ENCODE data around the gene ITGA1.

Gene ITGA1

DNA sequence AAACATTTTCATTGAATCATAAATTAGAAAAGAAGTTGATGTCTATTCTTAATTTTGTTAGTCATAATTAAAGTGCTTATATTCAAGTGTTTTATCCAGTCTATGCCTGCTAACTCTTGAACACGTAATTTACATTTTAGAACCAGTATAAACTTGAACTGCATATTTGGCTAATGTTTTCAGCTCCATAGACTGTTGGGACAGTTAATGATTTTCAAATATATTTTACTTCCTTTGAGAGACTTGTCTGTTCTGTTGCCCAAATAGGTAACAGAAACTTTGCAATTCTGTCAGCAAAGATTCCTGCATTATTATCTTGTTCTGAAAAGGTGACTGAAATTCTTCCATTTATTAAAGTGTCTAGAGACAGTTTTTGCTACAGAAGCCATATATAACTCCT lies 209.3 kb downstream of the ITGA1 start:
- no peak overlapping the region for H3K27ac Mint-ChIP-seq (ENCODE audit: low read depth)
- ATAC-seq (replicated peaks; ENCODE audit: extremely low read depth, poor library complexity, severe bottlenecking), result no peak
- H3K9me3 Mint-ChIP-seq, result no peaks in the 10 kb centered on the region
- no peaks in the 10 kb centered on the region for H3K4me1 Mint-ChIP-seq
- no peak for DNase-seq (ENCODE audit: low spot score in 2 of 2)
- peaks cover 11% of the 10 kb centered on the region for H3K27me3 Mint-ChIP-seq
- no peaks in the 10 kb centered on the region for H3K36me3 Mint-ChIP-seq (ENCODE audit: insufficient read depth)
- H3K4me3 Mint-ChIP-seq, result no peak overlapping the region

DNA sequence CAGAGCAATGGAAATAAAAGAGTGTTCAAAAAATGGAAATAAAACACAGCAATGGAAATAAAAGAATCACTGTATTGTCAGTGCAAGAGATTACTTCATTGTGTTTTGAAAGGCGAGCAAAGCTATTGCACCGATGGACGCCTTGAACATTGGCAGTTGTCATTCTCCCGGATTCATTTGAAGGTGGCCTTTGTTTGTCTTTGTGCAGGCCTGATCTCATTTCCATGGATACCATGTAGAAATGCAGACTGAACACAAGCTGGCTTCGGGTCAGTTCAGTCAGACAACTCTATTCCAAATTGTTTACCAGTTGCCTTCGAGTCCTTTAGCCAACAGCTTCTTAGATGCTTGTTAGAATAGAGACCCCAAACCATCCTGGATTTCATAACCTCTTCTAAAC lies 209.7 kb downstream of the ITGA1 start:
- Mint-ChIP-seq H3K4me1 (no peaks in the 10 kb centered on the region), H3K27ac (ENCODE audit: low read depth) (no peak overlapping the region), H3K36me3 (ENCODE audit: insufficient read depth) (no peaks in the 10 kb centered on the region), H3K9me3 (no peaks in the 10 kb centered on the region), H3K27me3 (peaks cover 6% of the 10 kb centered on the region), H3K4me3 (no peak overlapping the region)
- ATAC-seq (replicated peaks; ENCODE audit: extremely low read depth, poor library complexity, severe bottlenecking) (no peak), DNase-seq (ENCODE audit: low spot score in 2 of 2) (no peak)

DNA sequence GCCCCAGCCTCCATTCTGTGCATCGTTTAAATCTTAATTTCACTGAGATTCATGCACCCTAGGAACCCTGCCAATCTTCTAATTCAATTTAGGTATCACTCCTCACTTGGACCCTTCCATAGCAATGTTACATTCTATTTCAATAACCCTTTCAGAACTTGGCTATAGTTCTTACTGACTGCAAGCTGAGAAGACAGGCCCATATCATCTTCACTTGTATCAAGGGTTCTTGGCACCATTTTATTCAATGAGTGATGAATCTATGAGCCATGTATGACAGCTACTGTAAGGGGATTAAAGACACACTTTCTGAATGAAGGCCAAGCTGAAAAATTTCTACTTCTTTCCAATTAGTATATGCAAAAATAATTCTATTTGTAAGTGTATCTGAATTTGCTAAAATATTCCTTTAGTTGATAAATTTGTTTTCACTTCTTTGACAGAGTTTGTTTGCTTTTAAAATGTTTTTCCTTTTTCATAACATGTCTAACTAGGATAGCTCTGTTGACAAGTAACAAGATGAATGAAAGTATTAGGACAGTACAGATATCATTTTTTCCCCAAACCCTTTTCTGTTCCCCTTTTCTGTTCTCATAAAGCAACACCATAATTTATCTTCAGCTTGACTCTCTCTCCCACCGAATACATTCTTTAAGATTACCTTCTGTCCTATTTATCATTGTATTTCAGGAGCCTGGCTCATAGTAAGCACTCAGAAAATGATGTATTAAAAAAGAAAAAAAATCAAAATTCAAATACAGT lies 211.0 kb downstream of the ITGA1 start:
- Mint-ChIP-seq H3K36me3 (ENCODE audit: insufficient read depth) (no peaks in the 10 kb centered on the region), H3K4me1 (no peaks in the 10 kb centered on the region), H3K27me3 (peaks cover 9% of the 10 kb centered on the region), H3K9me3 (no peaks in the 10 kb centered on the region), H3K4me3 (no peak overlapping the region), H3K27ac (ENCODE audit: low read depth) (no peak overlapping the region)
- no peak for ATAC-seq (replicated peaks; ENCODE audit: extremely low read depth, poor library complexity, severe bottlenecking)
- DNase-seq (ENCODE audit: low spot score in 2 of 2), result no peak

DNA sequence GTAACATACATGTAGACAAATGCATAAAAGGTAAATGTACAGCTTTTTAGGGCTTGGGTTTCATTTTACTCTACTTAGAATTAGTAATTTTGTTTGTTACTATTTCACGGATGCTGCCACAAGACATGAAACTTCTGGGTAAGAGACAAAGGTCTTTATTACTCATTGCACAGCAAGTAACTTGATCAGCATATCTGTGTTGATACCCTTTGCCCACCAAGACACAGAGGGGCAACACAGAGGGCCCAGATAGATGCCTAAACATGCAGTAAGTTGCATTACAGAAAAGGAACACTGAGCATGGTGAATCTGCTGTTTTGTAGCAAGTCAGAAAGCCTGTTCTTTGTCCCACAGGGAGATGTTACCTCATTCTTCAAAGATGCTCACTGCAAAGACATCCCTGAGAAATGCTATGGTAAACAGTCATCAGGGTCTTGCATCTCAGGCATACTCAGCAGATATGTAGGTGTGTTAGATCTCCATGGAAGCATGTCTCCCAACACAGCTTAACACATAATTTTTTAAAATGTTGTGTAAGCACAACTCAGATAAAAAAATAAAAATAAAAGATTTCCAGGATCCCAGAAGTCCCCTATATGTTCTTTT lies 211.7 kb downstream of the ITGA1 start:
- no peak for ATAC-seq (replicated peaks; ENCODE audit: extremely low read depth, poor library complexity, severe bottlenecking)
- no peak for DNase-seq (ENCODE audit: low spot score in 2 of 2)
- no peak overlapping the region for H3K27ac Mint-ChIP-seq (ENCODE audit: low read depth)
- H3K9me3 Mint-ChIP-seq, result no peaks in the 10 kb centered on the region
- peaks cover 15% of the 10 kb centered on the region for H3K27me3 Mint-ChIP-seq
- H3K4me1 Mint-ChIP-seq, result no peaks in the 10 kb centered on the region
- H3K36me3 Mint-ChIP-seq (ENCODE audit: insufficient read depth), result no peaks in the 10 kb centered on the region
- H3K4me3 Mint-ChIP-seq, result no peak overlapping the region

DNA sequence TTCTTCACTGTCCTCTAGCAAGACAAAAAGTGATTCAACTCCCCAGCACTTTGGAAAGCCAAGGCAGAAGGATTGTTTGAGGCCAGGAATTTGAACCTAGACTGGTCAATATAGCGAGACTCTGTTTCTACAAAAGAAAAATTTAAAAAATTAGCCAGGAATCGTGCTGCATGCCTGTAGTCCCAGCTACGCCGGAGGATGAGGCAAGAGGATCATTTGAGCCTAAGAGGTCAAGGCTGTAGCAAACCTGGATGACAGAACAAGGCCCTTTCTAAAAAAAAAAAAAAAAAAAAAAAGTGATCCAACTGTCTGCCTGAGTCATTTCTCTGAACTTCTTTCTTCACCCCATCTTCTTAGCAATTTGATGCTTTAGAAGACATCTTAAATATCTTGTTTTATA lies 213.8 kb downstream of the ITGA1 start:
- H3K27me3 Mint-ChIP-seq, result peaks cover 15% of the 10 kb centered on the region
- no peak for DNase-seq (ENCODE audit: low spot score in 2 of 2)
- H3K36me3 Mint-ChIP-seq (ENCODE audit: insufficient read depth), result no peaks in the 10 kb centered on the region
- H3K9me3 Mint-ChIP-seq, result no peaks in the 10 kb centered on the region
- H3K27ac Mint-ChIP-seq (ENCODE audit: low read depth), result no peak overlapping the region
- no peaks in the 10 kb centered on the region for H3K4me1 Mint-ChIP-seq
- H3K4me3 Mint-ChIP-seq, result no peak overlapping the region
- no peak for ATAC-seq (replicated peaks; ENCODE audit: extremely low read depth, poor library complexity, severe bottlenecking)

DNA sequence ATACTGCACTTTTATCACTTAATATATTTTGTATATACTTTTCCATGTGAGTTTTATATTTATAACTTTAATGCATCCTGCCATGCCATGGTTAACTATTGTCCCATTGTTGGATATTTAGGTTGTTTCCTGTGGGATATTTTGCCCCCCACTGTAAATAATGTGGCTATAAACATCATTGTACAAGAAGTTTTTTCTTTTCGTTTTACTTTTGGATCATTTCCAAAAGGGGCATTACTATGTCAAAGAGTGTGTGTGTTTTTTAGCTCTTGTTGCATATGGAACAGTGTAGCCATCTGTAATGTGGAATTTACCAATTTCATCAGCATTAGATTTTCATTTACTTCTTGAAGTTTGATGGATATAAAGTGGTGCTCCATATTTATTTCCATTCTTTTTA lies 214.8 kb downstream of the ITGA1 start:
- no peaks in the 10 kb centered on the region for H3K36me3 Mint-ChIP-seq (ENCODE audit: insufficient read depth)
- H3K4me1 Mint-ChIP-seq, result no peaks in the 10 kb centered on the region
- H3K9me3 Mint-ChIP-seq, result no peaks in the 10 kb centered on the region
- H3K27me3 Mint-ChIP-seq, result peaks cover 15% of the 10 kb centered on the region
- H3K4me3 Mint-ChIP-seq, result no peak overlapping the region
- no peak overlapping the region for H3K27ac Mint-ChIP-seq (ENCODE audit: low read depth)
- DNase-seq (ENCODE audit: low spot score in 2 of 2), result no peak
- ATAC-seq (replicated peaks; ENCODE audit: extremely low read depth, poor library complexity, severe bottlenecking), result no peak

DNA sequence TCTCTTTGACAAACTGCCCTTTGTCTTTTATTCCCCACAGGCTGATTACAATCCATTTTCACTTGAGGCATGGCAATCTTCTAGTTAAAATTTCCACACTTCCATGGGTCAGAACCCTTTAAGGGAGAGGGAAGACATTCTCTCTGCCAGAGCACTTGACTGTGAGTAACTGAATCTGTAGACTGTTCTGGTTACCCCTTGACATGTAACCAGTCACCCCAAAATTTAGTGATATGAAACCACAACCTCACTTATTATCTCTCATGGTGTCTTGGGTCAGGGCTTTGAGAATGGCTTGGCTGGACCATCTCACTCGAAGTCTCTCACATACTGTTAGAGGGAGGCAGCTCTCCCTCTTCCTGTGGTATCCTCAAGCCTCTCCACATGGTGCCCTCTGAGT lies 215.4 kb downstream of the ITGA1 start:
- H3K4me1 Mint-ChIP-seq, result no peaks in the 10 kb centered on the region
- no peak for ATAC-seq (replicated peaks; ENCODE audit: extremely low read depth, poor library complexity, severe bottlenecking)

DNA sequence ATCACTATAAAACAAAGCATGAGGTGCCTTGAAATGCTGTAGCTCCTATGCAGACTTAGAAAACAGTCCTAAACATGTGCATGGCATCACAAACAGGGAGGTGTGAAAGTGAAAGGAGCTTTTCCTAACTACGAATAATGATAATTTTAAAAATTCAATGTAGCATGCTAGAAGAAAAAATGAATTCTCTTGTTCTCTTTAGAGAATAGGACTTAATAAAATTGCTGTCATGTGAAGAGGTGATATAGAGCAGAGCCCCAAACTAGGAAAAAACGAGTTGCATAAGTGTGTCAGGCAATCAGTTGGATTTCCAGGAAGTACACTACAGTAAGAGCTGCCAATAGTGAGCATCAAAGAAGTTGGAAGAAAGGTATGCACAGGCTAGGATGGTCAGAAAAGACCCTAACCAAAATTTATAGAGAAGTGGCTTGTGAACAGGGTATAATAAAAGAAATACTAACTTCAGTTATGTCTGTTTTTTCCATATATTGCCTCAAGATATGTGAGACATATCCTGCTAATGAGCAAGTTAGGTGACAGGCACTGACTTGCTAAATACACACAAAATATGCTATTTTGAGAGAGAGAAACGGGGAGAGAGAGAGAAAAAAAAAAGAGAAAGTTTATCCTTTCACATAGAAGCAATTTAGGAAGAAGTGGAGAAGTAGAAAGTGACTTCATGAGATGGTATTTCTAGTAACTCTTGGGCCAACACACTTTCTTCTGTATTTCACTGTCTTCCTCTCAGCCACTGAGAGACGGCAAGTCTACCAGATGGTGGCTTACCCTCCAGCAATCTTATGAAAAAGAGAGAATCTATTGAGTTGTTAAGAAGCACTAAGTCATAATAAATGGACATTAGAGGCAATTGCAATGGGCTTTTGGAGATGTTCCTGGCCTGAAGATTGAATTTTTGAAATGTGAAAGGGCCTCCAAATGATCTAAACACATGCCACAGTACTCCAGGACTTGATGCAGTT lies 219.5 kb downstream of the ITGA1 start:
- H3K4me3 Mint-ChIP-seq, result no peak overlapping the region
- peaks cover 15% of the 10 kb centered on the region for H3K27me3 Mint-ChIP-seq
- H3K4me1 Mint-ChIP-seq, result no peaks in the 10 kb centered on the region
- H3K27ac Mint-ChIP-seq (ENCODE audit: low read depth), result no peak overlapping the region
- no peaks in the 10 kb centered on the region for H3K9me3 Mint-ChIP-seq
- DNase-seq (ENCODE audit: low spot score in 2 of 2), result no peak
- no peaks in the 10 kb centered on the region for H3K36me3 Mint-ChIP-seq (ENCODE audit: insufficient read depth)
- no peak for ATAC-seq (replicated peaks; ENCODE audit: extremely low read depth, poor library complexity, severe bottlenecking)

More for the DNA sequence above, 215.4 kb downstream of the ITGA1 start:
- no peak overlapping the region for H3K4me3 Mint-ChIP-seq
- no peaks in the 10 kb centered on the region for H3K9me3 Mint-ChIP-seq
- H3K36me3 Mint-ChIP-seq (ENCODE audit: insufficient read depth), result no peaks in the 10 kb centered on the region
- peaks cover 15% of the 10 kb centered on the region for H3K27me3 Mint-ChIP-seq
- H3K27ac Mint-ChIP-seq (ENCODE audit: low read depth), result no peak overlapping the region
- DNase-seq (ENCODE audit: low spot score in 2 of 2), result no peak

DNA sequence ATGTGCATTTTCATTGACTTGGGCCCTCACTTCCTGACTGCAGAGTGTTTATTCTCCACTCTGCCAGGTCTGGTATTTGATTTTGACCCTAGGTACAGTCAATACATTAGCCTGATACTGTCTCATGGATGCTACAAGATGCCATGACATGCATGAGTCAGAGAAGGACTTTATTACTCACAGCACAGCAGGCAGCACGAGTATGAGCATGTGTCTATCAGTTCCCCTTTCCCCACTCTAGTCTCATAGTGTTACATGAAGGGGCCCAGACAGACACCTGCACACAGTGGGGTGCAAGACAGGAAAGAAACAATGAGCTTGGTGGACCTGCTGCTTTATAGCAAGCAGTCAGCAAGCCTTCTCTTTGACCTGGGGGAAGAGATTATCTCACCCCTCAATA lies 221.0 kb downstream of the ITGA1 start:
- no peak overlapping the region for H3K27ac Mint-ChIP-seq (ENCODE audit: low read depth)
- peaks cover 7% of the 10 kb centered on the region for H3K27me3 Mint-ChIP-seq
- H3K4me1 Mint-ChIP-seq, result no peaks in the 10 kb centered on the region
- no peaks in the 10 kb centered on the region for H3K36me3 Mint-ChIP-seq (ENCODE audit: insufficient read depth)
- ATAC-seq (replicated peaks; ENCODE audit: extremely low read depth, poor library complexity, severe bottlenecking) (no peak), DNase-seq (ENCODE audit: low spot score in 2 of 2) (no peak)
- no peaks in the 10 kb centered on the region for H3K9me3 Mint-ChIP-seq
- no peak overlapping the region for H3K4me3 Mint-ChIP-seq
